ENCODE results near the gene AGAP9.
"Not testable (repeated sequence)": the region's sequence is repeated elsewhere in the genome, so short reads cannot be mapped to it uniquely, and the experiment has no call there.

Gene AGAP9

GRCh38 chr10:47483923-47484322 lies 39.5 kb downstream of the AGAP9 start, which contains the start of gene ANXA8:
ANXA8 (minus strand) TSS chr10:47484115; CDS start chr10:47483933, 182 bp downstream.
- not testable (repeated sequence) for H3K9me3 ChIP-seq (ENCODE audit: control insufficient read depth, low read depth, low read length); H3K27me3 ChIP-seq (ENCODE audit: control insufficient read depth, insufficient read depth, low read length); H3K4me3 ChIP-seq (ENCODE audit: low read length); H3K27ac ChIP-seq (ENCODE audit: low read length); H3K9ac ChIP-seq (ENCODE audit: low read length); H3K4me1 ChIP-seq (ENCODE audit: control insufficient read depth, low read depth, low read length); H3K36me3 ChIP-seq (ENCODE audit: control insufficient read depth, low read depth, low read length)

GRCh38 chr10:47482367-47482766 lies 41.1 kb downstream of the AGAP9 start:
- not testable (repeated sequence) for H3K4me1 ChIP-seq (ENCODE audit: control insufficient read depth, low read depth, low read length); H3K9me3 ChIP-seq (ENCODE audit: control insufficient read depth, low read depth, low read length); H3K27me3 ChIP-seq (ENCODE audit: control insufficient read depth, insufficient read depth, low read length); H3K27ac ChIP-seq (ENCODE audit: low read length); H3K36me3 ChIP-seq (ENCODE audit: control insufficient read depth, low read depth, low read length); H3K9ac ChIP-seq (ENCODE audit: low read length); H3K4me3 ChIP-seq (ENCODE audit: low read length)

DNA sequence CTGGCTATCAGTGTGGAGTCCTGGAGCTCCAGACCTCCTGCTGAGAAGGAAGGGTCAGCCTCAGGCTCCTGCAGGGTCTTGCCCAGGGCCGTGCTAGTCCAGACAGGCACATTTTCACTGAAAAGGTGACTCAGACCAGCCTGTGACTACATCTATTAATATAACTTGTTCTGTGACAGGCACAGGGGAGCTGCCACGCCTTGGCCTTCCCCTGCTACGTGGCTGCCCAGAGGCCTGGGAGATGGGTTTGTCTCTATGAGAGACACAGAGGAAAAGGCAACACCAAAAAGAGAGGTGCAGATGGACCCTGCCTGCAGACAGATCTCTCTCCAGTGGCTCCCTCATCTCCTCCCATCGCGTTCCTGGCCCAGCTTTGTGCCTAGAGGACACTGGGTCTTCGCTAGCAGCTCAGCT lies 41.7 kb downstream of the AGAP9 start:
- H3K36me3 ChIP-seq (ENCODE audit: control insufficient read depth, low read depth, low read length); H3K27me3 ChIP-seq (ENCODE audit: control insufficient read depth, insufficient read depth, low read length); H3K27ac ChIP-seq (ENCODE audit: low read length); H3K9ac ChIP-seq (ENCODE audit: low read length); H3K9me3 ChIP-seq (ENCODE audit: control insufficient read depth, low read depth, low read length); H3K4me3 ChIP-seq (ENCODE audit: low read length); H3K4me1 ChIP-seq (ENCODE audit: control insufficient read depth, low read depth, low read length): not testable (repeated sequence)

- H3K9me3 ChIP-seq (ENCODE audit: control insufficient read depth, low read depth, low read length); H3K27me3 ChIP-seq (ENCODE audit: control insufficient read depth, insufficient read depth, low read length); H3K4me1 ChIP-seq (ENCODE audit: control insufficient read depth, low read depth, low read length); H3K9ac ChIP-seq (ENCODE audit: low read length); H3K4me3 ChIP-seq (ENCODE audit: low read length); H3K36me3 ChIP-seq (ENCODE audit: control insufficient read depth, low read depth, low read length); H3K27ac ChIP-seq (ENCODE audit: low read length): not testable (repeated sequence)
Observed at GRCh38 chr10:47481182-47481766, 42.2 kb downstream of the AGAP9 start.

- H3K27ac ChIP-seq (ENCODE audit: low read length); H3K9ac ChIP-seq (ENCODE audit: low read length); H3K36me3 ChIP-seq (ENCODE audit: control insufficient read depth, low read depth, low read length); H3K9me3 ChIP-seq (ENCODE audit: control insufficient read depth, low read depth, low read length); H3K4me1 ChIP-seq (ENCODE audit: control insufficient read depth, low read depth, low read length); H3K27me3 ChIP-seq (ENCODE audit: control insufficient read depth, insufficient read depth, low read length); H3K4me3 ChIP-seq (ENCODE audit: low read length): not testable (repeated sequence)
Observed at GRCh38 chr10:47480133-47480532, 43.3 kb downstream of the AGAP9 start.

DNA sequence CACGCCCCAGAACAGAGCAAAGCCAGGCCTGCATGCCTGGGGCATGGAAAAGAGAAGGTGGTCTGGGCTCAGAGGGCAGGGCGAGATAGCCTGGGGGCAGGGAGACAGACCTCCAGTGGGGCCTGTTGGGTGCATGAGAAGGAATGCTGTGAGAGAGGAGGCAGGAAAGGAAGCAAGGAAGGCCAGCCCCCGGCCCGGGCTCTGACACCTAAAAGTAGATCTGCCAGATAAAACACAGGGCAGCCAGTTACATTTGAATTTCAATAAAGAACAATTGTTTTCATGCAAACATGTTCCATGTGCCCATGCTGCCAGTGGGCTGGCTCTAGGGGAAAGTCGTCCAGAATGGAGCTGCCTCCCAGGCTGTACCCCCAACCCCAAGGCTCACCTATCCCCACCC lies 45.3 kb downstream of the AGAP9 start:
- H3K9me3 ChIP-seq (ENCODE audit: control insufficient read depth, low read depth, low read length); H3K4me1 ChIP-seq (ENCODE audit: control insufficient read depth, low read depth, low read length); H3K9ac ChIP-seq (ENCODE audit: low read length); H3K4me3 ChIP-seq (ENCODE audit: low read length); H3K27me3 ChIP-seq (ENCODE audit: control insufficient read depth, insufficient read depth, low read length); H3K27ac ChIP-seq (ENCODE audit: low read length); H3K36me3 ChIP-seq (ENCODE audit: control insufficient read depth, low read depth, low read length): not testable (repeated sequence)

DNA sequence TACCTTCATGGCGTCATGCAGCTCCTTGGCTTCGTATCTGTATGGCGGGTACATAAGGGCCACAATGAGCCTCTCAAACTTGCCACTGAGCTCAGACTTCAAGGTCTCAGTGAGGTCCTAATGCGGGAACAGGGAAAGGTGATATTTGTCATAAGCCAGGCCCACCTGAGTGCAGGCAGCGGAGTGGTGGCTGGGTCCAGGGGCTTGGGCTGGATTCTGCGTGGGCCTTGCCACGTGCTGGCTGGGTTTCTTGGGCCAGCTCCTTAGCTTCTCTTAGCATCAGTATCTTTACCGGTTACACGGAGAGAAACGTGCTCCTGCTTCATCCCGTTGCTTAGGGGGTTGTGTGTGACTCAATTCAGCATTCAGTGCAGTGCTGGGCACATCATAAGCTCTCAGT lies 46.4 kb downstream of the AGAP9 start:
- H3K9ac ChIP-seq (ENCODE audit: low read length); H3K36me3 ChIP-seq (ENCODE audit: control insufficient read depth, low read depth, low read length); H3K4me3 ChIP-seq (ENCODE audit: low read length); H3K27ac ChIP-seq (ENCODE audit: low read length); H3K4me1 ChIP-seq (ENCODE audit: control insufficient read depth, low read depth, low read length); H3K9me3 ChIP-seq (ENCODE audit: control insufficient read depth, low read depth, low read length); H3K27me3 ChIP-seq (ENCODE audit: control insufficient read depth, insufficient read depth, low read length): not testable (repeated sequence)

DNA sequence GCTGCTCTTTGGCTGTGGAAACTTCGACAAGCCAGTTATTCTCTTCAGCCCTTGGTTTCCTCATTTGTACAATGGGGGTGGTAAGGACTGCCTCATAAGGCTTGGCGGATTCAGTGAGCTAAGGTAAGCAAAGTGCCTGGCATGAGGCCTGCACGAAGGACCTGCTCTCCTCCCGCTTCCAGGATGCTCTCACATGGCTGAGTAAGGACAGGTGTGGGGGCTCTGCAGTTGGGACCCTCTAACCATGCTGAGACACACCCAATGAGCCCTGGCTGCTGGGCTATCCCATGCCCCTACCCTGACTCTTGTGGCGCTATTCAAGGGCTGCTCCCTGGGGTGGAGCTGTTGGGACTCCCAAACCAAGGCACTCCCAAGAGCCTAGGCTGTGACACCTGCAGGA lies 48.3 kb downstream of the AGAP9 start:
- not testable (repeated sequence) for H3K27me3 ChIP-seq (ENCODE audit: control insufficient read depth, insufficient read depth, low read length); H3K9ac ChIP-seq (ENCODE audit: low read length); H3K36me3 ChIP-seq (ENCODE audit: control insufficient read depth, low read depth, low read length); H3K4me1 ChIP-seq (ENCODE audit: control insufficient read depth, low read depth, low read length); H3K4me3 ChIP-seq (ENCODE audit: low read length); H3K9me3 ChIP-seq (ENCODE audit: control insufficient read depth, low read depth, low read length); H3K27ac ChIP-seq (ENCODE audit: low read length)

DNA sequence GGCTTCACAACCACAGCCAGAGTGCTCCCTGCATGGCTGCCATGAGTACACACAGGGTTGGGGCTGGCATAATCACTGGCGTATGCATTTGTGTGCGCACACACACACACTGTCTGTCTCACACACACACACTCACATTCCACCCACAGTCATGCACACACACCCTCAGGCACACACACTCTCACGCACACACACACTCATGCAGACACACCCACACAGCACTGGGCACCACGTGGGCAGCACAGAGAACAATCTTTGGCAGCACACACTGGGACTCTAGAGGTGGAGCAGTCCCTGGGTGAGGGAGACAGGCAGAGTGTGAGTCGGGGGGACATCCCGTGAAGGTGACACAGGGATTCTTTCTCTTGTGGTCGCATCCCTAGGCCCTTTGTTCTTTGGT lies 49.9 kb downstream of the AGAP9 start:
- H3K4me1 ChIP-seq (ENCODE audit: control insufficient read depth, low read depth, low read length); H3K27ac ChIP-seq (ENCODE audit: low read length); H3K27me3 ChIP-seq (ENCODE audit: control insufficient read depth, insufficient read depth, low read length); H3K9ac ChIP-seq (ENCODE audit: low read length); H3K36me3 ChIP-seq (ENCODE audit: control insufficient read depth, low read depth, low read length); H3K4me3 ChIP-seq (ENCODE audit: low read length); H3K9me3 ChIP-seq (ENCODE audit: control insufficient read depth, low read depth, low read length): not testable (repeated sequence)

DNA sequence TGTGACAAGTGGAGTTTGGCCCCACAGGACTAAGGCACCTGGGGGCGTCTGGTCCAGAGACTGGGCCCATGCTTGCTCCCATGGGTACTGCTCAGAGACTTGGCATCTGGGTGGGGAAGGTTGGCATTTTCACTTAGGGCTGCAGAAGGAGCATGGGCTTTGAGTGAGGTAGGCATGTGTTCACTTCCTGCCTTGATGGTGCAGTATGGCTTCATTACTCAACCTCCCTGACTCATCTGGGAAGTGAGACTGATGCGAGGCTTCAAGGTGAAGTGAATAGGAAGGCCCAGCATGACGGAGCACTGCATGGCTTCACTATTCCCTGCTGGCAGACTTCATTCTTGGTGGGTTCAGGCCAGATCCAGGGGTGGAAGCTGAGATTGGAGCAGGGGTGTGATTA lies 50.8 kb downstream of the AGAP9 start:
- not testable (repeated sequence) for H3K4me1 ChIP-seq (ENCODE audit: control insufficient read depth, low read depth, low read length); H3K27ac ChIP-seq (ENCODE audit: low read length); H3K9me3 ChIP-seq (ENCODE audit: control insufficient read depth, low read depth, low read length); H3K4me3 ChIP-seq (ENCODE audit: low read length); H3K9ac ChIP-seq (ENCODE audit: low read length); H3K36me3 ChIP-seq (ENCODE audit: control insufficient read depth, low read depth, low read length); H3K27me3 ChIP-seq (ENCODE audit: control insufficient read depth, insufficient read depth, low read length)

GRCh38 chr10:47472072-47472471 lies 51.4 kb downstream of the AGAP9 start:
- H3K4me1 ChIP-seq (ENCODE audit: control insufficient read depth, low read depth, low read length); H3K27ac ChIP-seq (ENCODE audit: low read length); H3K9ac ChIP-seq (ENCODE audit: low read length); H3K9me3 ChIP-seq (ENCODE audit: control insufficient read depth, low read depth, low read length); H3K36me3 ChIP-seq (ENCODE audit: control insufficient read depth, low read depth, low read length); H3K27me3 ChIP-seq (ENCODE audit: control insufficient read depth, insufficient read depth, low read length); H3K4me3 ChIP-seq (ENCODE audit: low read length): not testable (repeated sequence)

DNA sequence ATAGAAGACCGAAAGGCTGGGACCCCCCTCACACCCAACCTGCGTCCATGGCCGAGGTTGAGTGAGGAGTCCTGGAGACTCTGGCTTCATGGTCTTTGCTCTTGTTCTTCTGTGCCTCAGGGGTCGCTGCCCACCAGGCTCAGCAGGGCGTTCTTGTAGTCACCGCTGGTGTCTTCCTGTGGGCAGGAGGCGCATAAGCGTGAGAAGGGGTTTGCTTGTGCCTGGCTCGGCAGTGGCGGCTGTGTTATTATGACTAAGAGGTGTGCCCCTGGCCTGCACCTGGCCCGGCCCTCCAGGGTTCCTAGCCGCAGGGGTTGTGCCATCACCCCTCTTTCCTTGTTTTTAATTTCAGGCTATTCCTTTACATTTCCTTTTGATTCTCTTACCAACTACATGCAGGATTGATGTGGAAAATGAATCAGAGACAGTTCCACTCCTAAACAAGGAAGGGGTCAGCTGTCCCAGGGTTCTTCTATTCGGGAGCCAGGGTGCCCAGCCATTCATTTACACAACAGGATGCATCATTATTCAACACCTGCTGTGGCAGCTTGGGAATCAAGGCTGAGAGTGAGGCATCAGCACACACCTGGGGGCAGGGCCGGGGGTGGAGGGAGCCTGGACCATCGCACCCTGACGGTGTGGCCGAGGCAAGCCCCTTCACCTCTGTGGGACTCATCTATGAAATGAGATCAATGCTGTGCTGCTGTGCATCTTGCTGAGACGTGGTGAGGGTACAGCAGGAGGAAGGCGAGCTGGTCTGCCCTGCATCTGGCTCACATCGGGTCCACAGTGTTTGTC lies 54.5 kb downstream of the AGAP9 start:
- not testable (repeated sequence) for H3K27me3 ChIP-seq (ENCODE audit: control insufficient read depth, insufficient read depth, low read length); H3K4me3 ChIP-seq (ENCODE audit: low read length); H3K36me3 ChIP-seq (ENCODE audit: control insufficient read depth, low read depth, low read length); H3K9ac ChIP-seq (ENCODE audit: low read length); H3K9me3 ChIP-seq (ENCODE audit: control insufficient read depth, low read depth, low read length); H3K4me1 ChIP-seq (ENCODE audit: control insufficient read depth, low read depth, low read length); H3K27ac ChIP-seq (ENCODE audit: low read length)
